Adrenal gland (tissue), 5 donors: ENCODE data around the gene LAMA2.

Source experiments
- POLR2A ChIP-seq, 2 donors: fragments of 450-650 bp; IDR thresholded peaks; one replicate each; pipeline ENCODE4 v1.6.1; 2017; ENCODE audit warnings: antibody characterized with exemption in 2 of 2, mild to moderate bottlenecking in 2 of 2, moderate library complexity in 1 of 2
- TF ChIP-seq, protein P1 (sequence below), 6 experiments: fragments of 450-650 bp in 4 of 6; fragments of 200-600 bp in 2 of 6; sonication (generic) in 1 of 6; IDR thresholded peaks; 1 replicate in 5 of 6; 2 replicates in 1 of 6; pipeline versions ENCODE4 v1.5.1 to v1.8.0; 2016 to 2021; ENCODE audit warnings: antibody characterized with exemption in 6 of 6, mild to moderate bottlenecking in 2 of 6, moderate library complexity in 1 of 6
- donor health status: DM: no; HTN: no; CAD: no.

- TF ChIP-seq, protein P1, sequence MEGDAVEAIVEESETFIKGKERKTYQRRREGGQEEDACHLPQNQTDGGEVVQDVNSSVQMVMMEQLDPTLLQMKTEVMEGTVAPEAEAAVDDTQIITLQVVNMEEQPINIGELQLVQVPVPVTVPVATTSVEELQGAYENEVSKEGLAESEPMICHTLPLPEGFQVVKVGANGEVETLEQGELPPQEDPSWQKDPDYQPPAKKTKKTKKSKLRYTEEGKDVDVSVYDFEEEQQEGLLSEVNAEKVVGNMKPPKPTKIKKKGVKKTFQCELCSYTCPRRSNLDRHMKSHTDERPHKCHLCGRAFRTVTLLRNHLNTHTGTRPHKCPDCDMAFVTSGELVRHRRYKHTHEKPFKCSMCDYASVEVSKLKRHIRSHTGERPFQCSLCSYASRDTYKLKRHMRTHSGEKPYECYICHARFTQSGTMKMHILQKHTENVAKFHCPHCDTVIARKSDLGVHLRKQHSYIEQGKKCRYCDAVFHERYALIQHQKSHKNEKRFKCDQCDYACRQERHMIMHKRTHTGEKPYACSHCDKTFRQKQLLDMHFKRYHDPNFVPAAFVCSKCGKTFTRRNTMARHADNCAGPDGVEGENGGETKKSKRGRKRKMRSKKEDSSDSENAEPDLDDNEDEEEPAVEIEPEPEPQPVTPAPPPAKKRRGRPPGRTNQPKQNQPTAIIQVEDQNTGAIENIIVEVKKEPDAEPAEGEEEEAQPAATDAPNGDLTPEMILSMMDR (IDR thresholded peaks at IDR 0.05) = no peak
- no peak for TF ChIP-seq POLR2A (IDR thresholded peaks at IDR 0.05)
Measured at GRCh38 chr6:129345890-129346289, 463.0 kb downstream of the LAMA2 start.
